Progenitor cell of endocrine pancreas (in vitro differentiated cells): ENCODE results near the gene DGLUCY. TPM values are rescaled to one million over a fixed set of nuclear protein-coding genes. Genes with fewer than 3 reads are reported as not detected.
A peak's percentile ranks its signal among the peaks of the same experiment; 100 is the strongest.

ENCODE experiments used
- DNase-seq: peaks from one replicate; pipeline ENCODE4 v3.0.0; 2021; ENCODE audit warnings: low spot score; ENCODE audit not compliant: unreplicated experiment
- H3K27ac Mint-ChIP-seq: 2 replicates; pipeline ENCODE4 v1.8.0; 2021; ENCODE audit warnings: mild to moderate bottlenecking, moderate library complexity, mixed read lengths
- H3K27me3 Mint-ChIP-seq: 2 replicates; pipeline ENCODE4 v1.8.0; 2021; ENCODE audit warnings: mixed read lengths
- H3K36me3 Mint-ChIP-seq: 2 replicates; pipeline ENCODE4 v1.8.0; 2022; ENCODE audit warnings: mixed read lengths; ENCODE audit not compliant: insufficient read depth
- H3K4me1 Mint-ChIP-seq: 2 replicates; pipeline ENCODE4 v1.8.0; 2021; ENCODE audit warnings: low read depth, mixed read lengths
- H3K4me3 Mint-ChIP-seq: 2 replicates; pipeline ENCODE4 v1.8.0; 2021; ENCODE audit warnings: low read depth, mild to moderate bottlenecking, moderate library complexity, mixed read lengths
- H3K9me3 Mint-ChIP-seq: 2 replicates; pipeline ENCODE4 v1.8.0; 2021; ENCODE audit warnings: low read depth, mixed read lengths
- CTCF ChIP-seq: fragments of 200-600 bp; sonication (generic); IDR thresholded peaks from one replicate; pipeline ENCODE4 v1.5.0; 2021; ENCODE audit warnings: antibody characterized with exemption, mild to moderate bottlenecking; ENCODE audit not compliant: unreplicated experiment
- long read RNA-seq: library from polyadenylated mRNA; unstranded; transcript quantifications from one replicate; pipeline ENCODE4 v2.0.0, GENCODE V29; 2020
- total RNA-seq: library from RNA; stranded (reverse); gene quantifications from 2 replicates; pipeline ENCODE4 v1.2.1, GENCODE V29; 2021

The DGLUCY gene, protein sequence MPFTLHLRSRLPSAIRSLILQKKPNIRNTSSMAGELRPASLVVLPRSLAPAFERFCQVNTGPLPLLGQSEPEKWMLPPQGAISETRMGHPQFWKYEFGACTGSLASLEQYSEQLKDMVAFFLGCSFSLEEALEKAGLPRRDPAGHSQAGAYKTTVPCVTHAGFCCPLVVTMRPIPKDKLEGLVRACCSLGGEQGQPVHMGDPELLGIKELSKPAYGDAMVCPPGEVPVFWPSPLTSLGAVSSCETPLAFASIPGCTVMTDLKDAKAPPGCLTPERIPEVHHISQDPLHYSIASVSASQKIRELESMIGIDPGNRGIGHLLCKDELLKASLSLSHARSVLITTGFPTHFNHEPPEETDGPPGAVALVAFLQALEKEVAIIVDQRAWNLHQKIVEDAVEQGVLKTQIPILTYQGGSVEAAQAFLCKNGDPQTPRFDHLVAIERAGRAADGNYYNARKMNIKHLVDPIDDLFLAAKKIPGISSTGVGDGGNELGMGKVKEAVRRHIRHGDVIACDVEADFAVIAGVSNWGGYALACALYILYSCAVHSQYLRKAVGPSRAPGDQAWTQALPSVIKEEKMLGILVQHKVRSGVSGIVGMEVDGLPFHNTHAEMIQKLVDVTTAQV
- total RNA-seq = 73.4 and 83.3 TPM in 2 replicates
- long read RNA-seq, transcript DGLUCY-229 (16 exons, 2,764 nt) = minor isoform, 10 of 363 reads
- long read RNA-seq, transcript DGLUCY-204 (14 exons, 2,538 nt) = major isoform, 53 of 363 reads
- long read RNA-seq, transcript DGLUCY-201 (14 exons, 2,967 nt) = minor isoform, 22 of 363 reads
- long read RNA-seq, partial matches to known transcripts = 38 of 363 reads
- long read RNA-seq, other reads (novel, unspliced or antisense) = 240 of 363 reads

- peak within 1 kb of the TSS; percentile 99 for H3K27ac Mint-ChIP-seq
- H3K4me3 Mint-ChIP-seq = peak within 1 kb of the TSS; percentile 77
- H3K4me1 Mint-ChIP-seq = peaks cover 45% of the 10 kb centered on the region
- no peak for TF ChIP-seq CTCF
- no peaks in the 10 kb centered on the region for H3K9me3 Mint-ChIP-seq
- peaks cover 12% of the 10 kb centered on the region for H3K36me3 Mint-ChIP-seq
- H3K27me3 Mint-ChIP-seq = no peaks in the 10 kb centered on the region
- DNase-seq = no peak
Observed at GRCh38 chr14:91113829-91114078, at the start of gene DGLUCY. TSS of gene DGLUCY (plus strand) at chr14:91114073. CDS start at chr14:91160295, 46,222 bp downstream.

- TF ChIP-seq CTCF = no peak
- DNase-seq = no peak
- Mint-ChIP-seq H3K9me3 (peaks cover under 1% of the 10 kb centered on the region), H3K4me1 (no peaks in the 10 kb centered on the region), H3K27ac (no peak overlapping the region), H3K36me3 (no peaks in the 10 kb centered on the region), H3K4me3 (no peak overlapping the region), H3K27me3 (no peaks in the 10 kb centered on the region)
Observed at GRCh38 chr14:91065266-91065665, 48.6 kb upstream of the DGLUCY start.

- no peaks in the 10 kb centered on the region for H3K27me3 Mint-ChIP-seq
- no peak overlapping the region for H3K4me3 Mint-ChIP-seq
- no peaks in the 10 kb centered on the region for H3K36me3 Mint-ChIP-seq
- DNase-seq = no peak
- H3K4me1 Mint-ChIP-seq = no peaks in the 10 kb centered on the region
- peaks cover 5% of the 10 kb centered on the region for H3K9me3 Mint-ChIP-seq
- no peak for TF ChIP-seq CTCF
- no peak overlapping the region for H3K27ac Mint-ChIP-seq
Observed at GRCh38 chr14:91067186-91067585, 46.7 kb upstream of the DGLUCY start.

DNA sequence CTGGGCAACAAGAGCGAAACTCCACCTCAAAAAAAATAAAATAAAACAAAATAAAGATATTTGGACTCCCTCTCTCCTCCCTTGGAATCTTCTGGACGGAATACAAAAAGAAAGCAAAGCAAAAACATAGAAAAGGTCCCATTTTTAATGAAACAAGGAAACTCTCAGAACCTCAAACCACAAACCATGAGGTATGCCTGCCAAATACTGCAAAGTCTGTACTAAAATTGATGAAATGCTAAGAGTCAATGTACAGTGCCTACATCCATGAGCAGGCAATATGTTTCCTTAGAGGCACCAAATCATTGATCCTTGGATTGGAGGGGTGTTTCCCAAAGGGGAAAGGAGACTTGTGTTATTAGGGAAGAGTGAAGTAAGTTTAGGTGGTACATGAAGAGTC is 45.2 kb upstream of the DGLUCY start:
- no peak for TF ChIP-seq CTCF
- no peaks in the 10 kb centered on the region for H3K4me1 Mint-ChIP-seq
- H3K27me3 Mint-ChIP-seq = no peaks in the 10 kb centered on the region
- H3K4me3 Mint-ChIP-seq = no peak overlapping the region
- H3K27ac Mint-ChIP-seq = no peak overlapping the region
- H3K9me3 Mint-ChIP-seq = peaks cover 5% of the 10 kb centered on the region
- DNase-seq = no peak
- H3K36me3 Mint-ChIP-seq = no peaks in the 10 kb centered on the region

DNA sequence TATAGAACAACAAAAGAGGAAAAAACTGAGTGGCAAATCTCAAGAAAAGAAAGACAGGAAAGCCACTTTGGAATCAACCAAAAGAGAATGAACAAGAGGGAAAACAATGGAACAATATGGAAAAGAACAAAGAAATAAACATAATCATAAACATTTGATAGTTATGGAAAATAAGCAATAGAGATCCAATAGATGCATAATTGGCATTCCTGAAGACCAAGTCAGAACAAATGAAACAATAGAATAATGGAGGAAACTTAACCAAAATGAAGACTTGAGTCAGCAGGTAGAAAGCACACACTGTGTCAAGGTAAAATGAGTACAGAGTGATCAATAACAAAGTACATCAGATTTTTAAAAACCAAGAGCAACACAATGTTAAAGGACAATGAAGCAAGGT is 43.3 kb upstream of the DGLUCY start:
- H3K27me3 Mint-ChIP-seq = no peaks in the 10 kb centered on the region
- peaks cover 5% of the 10 kb centered on the region for H3K9me3 Mint-ChIP-seq
- DNase-seq = no peak
- no peaks in the 10 kb centered on the region for H3K4me1 Mint-ChIP-seq
- H3K4me3 Mint-ChIP-seq = no peak overlapping the region
- no peak overlapping the region for H3K27ac Mint-ChIP-seq
- no peaks in the 10 kb centered on the region for H3K36me3 Mint-ChIP-seq
- TF ChIP-seq CTCF = no peak
